ENCODE data around the gene CNOT1.

GRCh38 chr16:58670946-58671583, 41.4 kb upstream of the CNOT1 start:
- TF ChIP-seq GATA2 (IDR thresholded peaks at IDR 0.05; ENCODE audit: low read depth, low read length) (no peak), GATA3 (IDR thresholded peaks at IDR 0.05; ENCODE audit: low read depth, low read length) (no peak)
